ENCODE measurements around the gene LIX1L. TPM values are rescaled to one million over a fixed set of nuclear protein-coding genes. Genes with fewer than 3 reads are reported as not detected.

The LIX1L gene
- total RNA-seq, 1 donor from 2014 or later: 27.6 TPM

GRCh38 chr1:145918992-145919939 is 38.6 kb downstream of the LIX1L start:
- Mint-ChIP-seq H3K4me3 (peak overlapping the region; percentile 91), H3K4me1 (peaks cover 25% of the 10 kb centered on the region), H3K9me3 (no peaks in the 10 kb centered on the region), H3K27me3 (ENCODE audit: low read depth) (no peaks in the 10 kb centered on the region), H3K27ac (peak overlapping the region; percentile 93), H3K36me3 (peaks cover 15% of the 10 kb centered on the region)
- no peak for TF ChIP-seq CTCF (IDR thresholded peaks at IDR 0.05; ENCODE audit: unreplicated experiment)
- no peak for DNase-seq (ENCODE audit: low spot score in 2 of 2, unreplicated experiment in 2 of 2)

- H3K9me3 Mint-ChIP-seq: no peaks in the 10 kb centered on the region
- H3K27ac Mint-ChIP-seq: peak within 1 kb of the TSS; percentile 93
- H3K4me3 Mint-ChIP-seq: peak within 1 kb of the TSS; percentile 91
- H3K27me3 Mint-ChIP-seq (ENCODE audit: low read depth): no peaks in the 10 kb centered on the region
- peak; percentile 73 to 84 for DNase-seq (ENCODE audit: low spot score in 2 of 2, unreplicated experiment in 2 of 2)
- no peak for TF ChIP-seq CTCF (IDR thresholded peaks at IDR 0.05; ENCODE audit: unreplicated experiment)
- peaks cover 25% of the 10 kb centered on the region for H3K4me1 Mint-ChIP-seq
- peaks cover 15% of the 10 kb centered on the region for H3K36me3 Mint-ChIP-seq
Measured at GRCh38 chr1:145918144-145918991, 39.4 kb downstream of the LIX1L start, which contains the start of gene PEX11B. TSS of gene PEX11B (minus strand) at chr1:145918717. CDS start at chr1:145918688, 29 bp downstream.

- Mint-ChIP-seq H3K27me3 (ENCODE audit: low read depth) (no peaks in the 10 kb centered on the region), H3K4me1 (peaks cover 25% of the 10 kb centered on the region), H3K4me3 (peak overlapping the region; percentile 91), H3K27ac (peak overlapping the region; percentile 93), H3K36me3 (peaks cover 18% of the 10 kb centered on the region), H3K9me3 (no peaks in the 10 kb centered on the region)
- TF ChIP-seq CTCF (IDR thresholded peaks at IDR 0.05; ENCODE audit: unreplicated experiment): no peak
- DNase-seq (ENCODE audit: low spot score in 2 of 2, unreplicated experiment in 2 of 2): no peak
Measured at GRCh38 chr1:145917595-145917994, 40.2 kb downstream of the LIX1L start.

- DNase-seq (ENCODE audit: low spot score in 2 of 2, unreplicated experiment in 2 of 2): no peak
- Mint-ChIP-seq H3K9me3 (no peaks in the 10 kb centered on the region), H3K4me1 (peaks cover 25% of the 10 kb centered on the region), H3K4me3 (peak overlapping the region; percentile 91), H3K27ac (no peak overlapping the region), H3K27me3 (ENCODE audit: low read depth) (no peaks in the 10 kb centered on the region), H3K36me3 (peaks cover 24% of the 10 kb centered on the region)
- no peak for TF ChIP-seq CTCF (IDR thresholded peaks at IDR 0.05; ENCODE audit: unreplicated experiment)
Measured at GRCh38 chr1:145916745-145917144, 41.1 kb downstream of the LIX1L start.

- H3K9me3 Mint-ChIP-seq: no peaks in the 10 kb centered on the region
- H3K27me3 Mint-ChIP-seq (ENCODE audit: low read depth): no peaks in the 10 kb centered on the region
- H3K36me3 Mint-ChIP-seq: peaks cover 28% of the 10 kb centered on the region
- no peak for TF ChIP-seq CTCF (IDR thresholded peaks at IDR 0.05; ENCODE audit: unreplicated experiment)
- H3K4me3 Mint-ChIP-seq: no peak overlapping the region
- no peak for DNase-seq (ENCODE audit: low spot score in 2 of 2, unreplicated experiment in 2 of 2)
- H3K27ac Mint-ChIP-seq: no peak overlapping the region
- peaks cover 9% of the 10 kb centered on the region for H3K4me1 Mint-ChIP-seq
Measured at GRCh38 chr1:145912128-145912641, 45.6 kb downstream of the LIX1L start.

Data from mesothelial cell of epicardium (in vitro differentiated cells).